GM12872 (cell line): ENCODE results near the gene UBTD2.

Experiments used
- TF ChIP-seq, protein P1 (sequence below): IDR thresholded peaks from 3 replicates; pipeline ENCODE4 v1.5.1; 2011; ENCODE audit warnings: low read depth, mild to moderate bottlenecking, low read length, moderate library complexity; ENCODE audit not compliant: insufficient read depth

The UBTD2 gene

DNA sequence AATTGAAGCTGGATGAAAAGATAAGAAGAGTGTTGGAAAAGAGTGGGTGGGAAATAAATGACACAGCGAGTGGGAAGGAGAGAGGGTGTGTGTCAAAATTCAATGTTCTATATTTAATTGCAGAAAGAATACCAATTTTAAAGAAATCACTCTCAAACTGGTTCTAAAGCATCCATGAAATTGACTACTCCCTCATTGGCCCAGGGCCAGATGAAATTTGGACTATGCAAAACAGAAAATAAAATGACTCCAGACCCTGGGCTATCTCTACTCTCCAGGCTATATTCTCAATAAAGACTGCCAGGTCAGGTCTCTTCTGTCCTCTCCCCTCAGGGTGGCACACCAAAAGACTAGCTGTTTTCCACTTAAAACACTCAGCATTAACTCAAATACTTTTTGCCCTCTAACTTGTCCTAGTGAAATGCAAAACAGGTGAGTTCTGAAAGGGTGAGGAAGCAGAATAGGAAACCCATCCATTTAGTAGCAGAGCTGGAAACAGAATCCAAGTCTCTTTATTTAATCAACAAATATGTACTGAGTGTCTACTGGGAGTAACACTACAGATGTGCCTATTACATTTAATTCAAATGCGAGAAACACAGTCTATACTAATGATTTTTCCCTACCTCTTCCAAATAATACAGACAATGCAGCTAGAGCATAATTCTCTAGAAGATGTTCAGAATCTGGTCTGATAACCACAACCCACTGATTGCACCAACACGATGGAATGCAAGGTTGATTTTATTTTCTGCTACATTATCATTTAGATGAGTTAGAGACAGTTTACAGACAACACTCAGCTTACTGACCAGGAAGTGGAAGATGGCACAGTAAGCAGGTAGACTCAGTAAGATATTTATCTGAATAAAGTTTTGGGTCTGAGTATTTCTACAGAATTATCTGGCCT is 47.5 kb downstream of the UBTD2 start:
- TF ChIP-seq, protein P1, sequence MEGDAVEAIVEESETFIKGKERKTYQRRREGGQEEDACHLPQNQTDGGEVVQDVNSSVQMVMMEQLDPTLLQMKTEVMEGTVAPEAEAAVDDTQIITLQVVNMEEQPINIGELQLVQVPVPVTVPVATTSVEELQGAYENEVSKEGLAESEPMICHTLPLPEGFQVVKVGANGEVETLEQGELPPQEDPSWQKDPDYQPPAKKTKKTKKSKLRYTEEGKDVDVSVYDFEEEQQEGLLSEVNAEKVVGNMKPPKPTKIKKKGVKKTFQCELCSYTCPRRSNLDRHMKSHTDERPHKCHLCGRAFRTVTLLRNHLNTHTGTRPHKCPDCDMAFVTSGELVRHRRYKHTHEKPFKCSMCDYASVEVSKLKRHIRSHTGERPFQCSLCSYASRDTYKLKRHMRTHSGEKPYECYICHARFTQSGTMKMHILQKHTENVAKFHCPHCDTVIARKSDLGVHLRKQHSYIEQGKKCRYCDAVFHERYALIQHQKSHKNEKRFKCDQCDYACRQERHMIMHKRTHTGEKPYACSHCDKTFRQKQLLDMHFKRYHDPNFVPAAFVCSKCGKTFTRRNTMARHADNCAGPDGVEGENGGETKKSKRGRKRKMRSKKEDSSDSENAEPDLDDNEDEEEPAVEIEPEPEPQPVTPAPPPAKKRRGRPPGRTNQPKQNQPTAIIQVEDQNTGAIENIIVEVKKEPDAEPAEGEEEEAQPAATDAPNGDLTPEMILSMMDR: no peak

DNA sequence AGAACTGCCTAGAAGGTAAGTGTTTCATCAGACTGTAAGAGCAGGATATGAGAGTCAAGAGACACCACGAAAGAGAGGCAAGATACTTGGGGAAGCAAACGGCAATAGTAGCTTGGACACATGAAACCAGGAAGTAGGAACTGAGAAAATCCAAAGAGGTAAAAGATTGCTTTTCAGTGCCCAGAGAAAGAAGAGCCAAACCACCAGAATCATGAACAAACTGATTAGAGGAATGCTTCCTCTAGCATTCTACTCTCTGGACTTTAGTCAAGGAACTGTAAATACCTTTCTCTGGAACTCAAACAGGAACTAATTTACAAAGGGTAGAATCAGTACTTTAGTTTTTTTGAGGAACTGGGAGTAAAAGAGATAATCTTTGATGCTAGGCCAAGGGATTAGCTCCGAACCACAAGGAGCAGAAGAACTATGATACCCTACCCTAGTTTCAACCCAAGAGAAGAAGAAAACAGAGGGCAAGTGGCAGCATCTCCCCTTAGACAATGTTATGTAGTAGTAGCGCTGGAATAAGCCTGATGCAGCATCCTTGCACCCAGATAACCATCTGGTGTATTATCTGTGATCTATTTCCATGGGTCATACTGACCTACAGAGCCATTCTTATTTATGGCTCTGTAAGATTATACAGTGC is 48.3 kb downstream of the UBTD2 start:
- TF ChIP-seq, protein P1: no peak

DNA sequence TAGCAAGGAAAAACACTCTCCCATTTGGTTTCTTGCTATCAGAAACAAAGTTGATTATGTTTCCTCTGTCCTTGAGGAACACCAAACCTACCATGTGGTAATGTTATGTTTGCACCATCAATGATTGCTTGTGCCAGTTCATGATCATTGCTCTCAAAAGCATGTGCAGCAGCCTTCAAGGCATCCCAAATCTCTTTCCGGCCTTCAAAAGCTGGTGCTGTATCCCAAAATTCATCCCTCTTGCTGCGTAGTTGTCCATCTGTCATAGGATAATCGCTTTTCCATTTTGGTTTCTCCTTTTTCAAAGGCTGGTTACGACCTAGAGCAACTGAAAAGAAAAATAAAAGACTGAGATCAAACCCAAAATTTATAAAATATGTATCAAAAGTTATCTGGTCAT is 49.5 kb downstream of the UBTD2 start:
- TF ChIP-seq, protein P1: no peak

DNA sequence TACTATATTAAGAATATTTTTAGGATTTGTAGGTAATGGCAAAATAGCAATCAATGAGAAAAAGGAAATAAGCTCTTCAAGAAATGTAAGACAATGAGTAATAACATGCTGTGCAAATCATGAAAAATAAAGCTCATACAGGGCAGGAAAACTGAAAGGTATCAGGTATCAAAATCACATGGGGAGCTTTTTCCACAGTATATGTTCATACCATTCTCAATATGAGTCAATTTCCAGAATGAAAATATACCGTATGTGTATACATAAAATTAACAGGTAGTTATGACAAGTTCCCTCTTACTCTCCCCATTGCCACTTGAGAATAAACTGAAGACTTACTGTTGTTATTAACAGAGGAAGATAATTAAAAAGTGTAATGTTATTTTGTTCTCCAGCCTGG is 53.7 kb downstream of the UBTD2 start:
- TF ChIP-seq, protein P1: no peak

DNA sequence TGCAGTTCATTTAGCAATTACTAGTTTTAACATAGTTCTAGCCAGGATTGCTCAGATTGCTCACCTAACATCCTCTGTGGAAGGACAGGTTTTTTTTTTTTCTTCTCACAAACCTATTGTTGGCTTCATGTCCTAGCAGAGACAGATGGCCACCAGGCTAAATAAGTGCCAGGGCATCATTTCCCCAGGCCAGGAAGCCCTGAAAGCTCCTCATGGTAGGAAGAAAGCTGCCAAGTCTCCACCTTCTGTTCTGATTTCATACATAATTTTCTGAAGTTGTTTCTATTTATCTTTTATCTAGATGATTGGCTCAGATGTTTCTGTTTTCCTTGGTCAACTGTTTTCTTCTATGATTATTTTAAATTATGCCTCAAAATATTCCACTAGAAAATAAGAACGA is 58.6 kb downstream of the UBTD2 start:
- TF ChIP-seq, protein P1: no peak

DNA sequence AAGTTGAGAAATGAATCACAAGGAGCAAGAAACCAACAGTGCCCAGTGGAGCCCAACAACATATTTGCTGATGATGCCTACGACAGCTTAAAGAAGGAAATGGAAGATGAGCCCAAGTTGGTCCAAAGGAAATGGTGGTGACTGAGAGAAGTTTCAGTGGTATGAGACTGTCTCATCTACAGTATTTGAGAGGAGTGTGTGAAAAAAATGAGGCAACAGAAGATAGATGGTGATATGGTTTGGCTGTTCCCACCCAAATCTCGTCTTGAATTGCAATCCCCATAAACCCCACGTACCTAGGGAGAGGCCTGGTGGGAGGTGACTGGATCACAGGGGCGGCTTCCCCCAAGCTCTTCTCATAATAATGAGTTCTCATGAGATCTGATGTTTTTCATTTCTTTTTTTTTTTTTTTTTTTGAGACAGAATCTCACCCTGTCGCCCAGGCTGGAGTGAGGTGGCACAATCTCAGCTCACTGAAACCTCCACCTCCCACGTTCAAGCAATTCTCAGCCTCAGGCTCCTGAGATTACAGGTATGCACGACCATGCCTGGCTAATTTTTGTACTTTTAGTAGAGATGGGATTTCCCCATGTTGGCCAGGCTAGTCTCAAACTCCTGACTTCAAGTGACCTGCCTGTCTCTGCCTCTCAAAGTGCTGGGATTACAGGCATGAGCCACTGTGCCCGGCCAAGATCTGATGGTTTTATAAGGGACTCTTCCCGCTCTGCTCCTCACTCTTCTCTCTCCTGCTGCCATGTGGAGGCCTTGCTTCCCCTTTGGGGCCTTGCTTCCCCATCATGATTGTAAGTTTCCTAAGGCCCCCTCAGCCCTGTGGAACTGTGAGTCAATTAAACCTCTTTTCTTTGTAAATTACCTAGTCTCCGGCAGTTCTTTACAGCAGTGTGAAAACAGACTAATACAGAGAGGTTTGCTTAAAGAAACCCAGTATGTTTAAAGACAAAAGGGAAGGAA is 59.4 kb downstream of the UBTD2 start:
- TF ChIP-seq, protein P1: no peak

DNA sequence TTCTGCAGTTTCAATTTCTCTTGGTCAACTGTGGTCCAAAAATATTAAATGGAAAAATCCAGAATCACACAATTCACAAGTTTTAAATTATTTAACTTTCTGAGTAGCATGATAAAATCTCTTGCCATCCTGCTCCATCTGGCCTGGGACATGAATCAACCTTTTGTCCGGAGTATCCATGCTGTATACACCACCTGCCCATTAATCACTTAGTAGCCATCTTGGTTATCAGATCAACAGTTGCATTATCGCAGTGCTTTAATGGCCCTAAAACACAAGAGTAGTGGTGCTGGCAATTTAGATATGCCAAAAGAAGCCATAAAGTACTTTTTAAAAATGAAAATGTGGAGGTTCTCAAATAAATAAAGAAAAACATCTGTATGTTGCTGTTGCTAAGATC is 64.3 kb downstream of the UBTD2 start:
- TF ChIP-seq, protein P1: no peak
